ENCODE measurements around the gene GRAP2.

GRAP2 gene

DNA sequence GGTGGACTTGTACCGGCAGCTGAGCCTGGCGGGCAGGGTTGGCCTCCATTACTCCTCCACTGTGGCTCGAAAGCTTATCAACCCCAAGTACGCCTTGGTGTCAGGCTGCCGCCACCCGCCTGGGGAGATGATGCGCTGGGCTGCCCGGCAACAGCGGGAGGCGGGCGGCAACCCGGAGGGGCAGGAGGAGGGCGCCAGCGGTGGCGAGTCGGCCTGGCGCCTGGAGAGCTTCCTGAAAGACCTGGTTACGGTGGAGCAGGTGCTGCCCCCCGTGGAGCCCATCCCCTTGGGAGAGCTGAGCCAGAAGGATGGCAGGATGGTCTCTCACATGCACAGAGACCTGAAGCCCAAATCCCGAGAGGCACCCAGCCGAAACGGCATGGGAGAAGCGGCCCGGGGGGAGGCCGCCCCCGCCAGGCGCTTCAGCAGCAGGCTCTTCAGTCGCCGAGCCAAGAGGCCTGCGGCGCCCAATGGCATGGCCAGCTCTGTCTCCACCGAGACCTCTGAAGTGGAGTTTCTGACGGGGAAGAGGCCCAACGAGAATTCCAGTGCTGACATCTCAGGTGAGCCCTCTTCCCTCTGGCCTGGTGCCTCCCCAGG is 120.6 kb downstream of the GRAP2 start:
- no peak for DNase-seq

DNA sequence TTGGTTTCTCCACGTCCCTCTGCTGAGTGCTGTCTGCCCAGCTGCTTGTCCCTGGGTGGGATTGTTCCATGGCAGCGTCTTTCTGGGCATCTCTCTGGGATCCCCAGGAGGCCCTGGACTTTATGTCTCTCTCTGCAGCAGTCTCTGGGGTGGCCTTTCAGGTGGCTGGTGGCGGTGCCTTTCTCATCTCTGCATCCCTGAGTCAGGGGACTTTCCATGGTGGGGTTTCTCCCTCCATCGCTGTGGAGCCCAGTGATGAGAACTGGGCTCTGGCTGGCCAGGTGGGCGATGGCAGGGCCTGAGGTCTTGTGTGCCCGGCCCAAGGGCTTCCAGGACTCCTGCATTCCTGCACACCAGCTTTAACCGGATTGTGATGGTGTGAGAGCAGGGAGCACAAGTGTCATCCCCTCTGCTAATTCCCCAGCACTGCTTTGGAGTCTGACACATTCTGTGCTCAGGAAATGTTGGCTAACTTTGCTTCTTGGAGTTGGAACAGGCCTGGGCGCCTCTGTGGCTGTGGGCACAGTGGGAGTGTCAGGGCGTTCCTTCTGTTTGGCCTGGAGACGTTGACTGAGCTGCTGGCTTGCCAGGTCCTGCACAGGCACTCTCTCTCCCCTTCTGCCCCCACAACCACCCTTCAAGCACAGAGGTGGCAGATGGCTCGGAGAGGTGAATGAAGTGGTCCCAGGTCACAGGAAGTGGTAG is 121.8 kb downstream of the GRAP2 start:
- no peak for DNase-seq

Data from DMS 273 treated with DMSO at 0.1 percent for 48 hours (cell line).